Measurements from ENCODE around the gene OSBPL6.

- no peak for TF ChIP-seq POLR2A (IDR thresholded peaks at IDR 0.05; ENCODE audit: low read length)
- TF ChIP-seq GATA1 (IDR thresholded peaks at IDR 0.05; ENCODE audit: low read depth, low read length) = no peak
These were observed 57.0 kb downstream of the OSBPL6 start for GRCh38 chr2:178251151-178251955.
